SK-N-SH (cell line): ENCODE data around the gene ZNF532.

Experiments
- RAD21 ChIP-seq: IDR thresholded peaks from 2 replicates; pipeline ENCODE4 v1.6.1; 2012; ENCODE audit warnings: mild to moderate bottlenecking, low read length
- YY1 ChIP-seq: IDR thresholded peaks from 2 replicates; pipeline ENCODE4 v1.4.0; 2012; ENCODE audit warnings: low read depth, mild to moderate bottlenecking

DNA sequence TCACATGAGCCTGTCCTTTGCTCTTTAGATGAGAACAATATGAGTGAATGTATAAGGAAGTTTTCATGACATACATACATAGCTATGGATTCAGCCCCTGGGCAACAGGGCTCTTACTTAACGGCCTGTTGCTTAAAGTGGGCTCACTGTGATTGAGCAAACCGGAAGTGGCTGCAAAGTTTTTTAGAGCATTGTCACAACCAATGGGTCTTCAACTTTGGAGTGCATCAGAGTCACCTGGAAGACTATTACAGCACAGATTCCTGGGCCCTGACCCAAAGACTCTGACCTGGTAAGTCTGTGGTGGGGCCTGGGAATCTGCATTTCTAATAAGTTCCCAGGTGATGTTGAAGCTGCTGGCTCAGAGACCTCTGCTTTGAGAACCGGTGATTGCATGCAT is 168.7 kb downstream of the ZNF532 start:
- TF ChIP-seq YY1 (no peak), RAD21 (no peak)
